T-helper 1 cell treated with Interleukin-12 subunit alpha and Interleukin-12 subunit beta and Interleukin-4 antibody, amounts not matched to agents 30 μg/mL and 1 μg/mL, for 36 hours (primary cell): ENCODE results near the gene ZNF438.

ENCODE experiments used
- H3K27ac Mint-ChIP-seq: one replicate; pipeline ENCODE4 v1.8.0; 2021; ENCODE audit warnings: mild to moderate bottlenecking, mixed read lengths
- H3K27me3 Mint-ChIP-seq: one replicate; pipeline ENCODE4 v1.8.0; 2021; ENCODE audit warnings: low read depth, mixed read lengths
- H3K36me3 Mint-ChIP-seq: one replicate; pipeline ENCODE4 v1.8.0; 2021; ENCODE audit warnings: low read depth, mixed read lengths
- H3K4me1 Mint-ChIP-seq: one replicate; pipeline ENCODE4 v1.8.0; 2021; ENCODE audit warnings: low read depth, mixed read lengths
- H3K4me3 Mint-ChIP-seq: one replicate; pipeline ENCODE4 v1.8.0; 2021; ENCODE audit warnings: mild to moderate bottlenecking, moderate library complexity, mixed read lengths
- H3K9me3 Mint-ChIP-seq: one replicate; pipeline ENCODE4 v1.8.0; 2021; ENCODE audit warnings: mixed read lengths

Gene ZNF438

GRCh38 chr10:30828680-30829079 is 203.0 kb downstream of the ZNF438 start:
- no peaks in the 10 kb centered on the region for H3K9me3 Mint-ChIP-seq
- no peak overlapping the region for H3K4me3 Mint-ChIP-seq
- H3K27ac Mint-ChIP-seq, result no peak overlapping the region
- no peaks in the 10 kb centered on the region for H3K36me3 Mint-ChIP-seq
- no peaks in the 10 kb centered on the region for H3K4me1 Mint-ChIP-seq
- H3K27me3 Mint-ChIP-seq, result no peaks in the 10 kb centered on the region

- Mint-ChIP-seq H3K4me3 (no peak overlapping the region), H3K27me3 (no peaks in the 10 kb centered on the region), H3K9me3 (no peaks in the 10 kb centered on the region), H3K4me1 (no peaks in the 10 kb centered on the region), H3K27ac (no peak overlapping the region), H3K36me3 (no peaks in the 10 kb centered on the region)
Observed at GRCh38 chr10:30828164-30828563, 203.5 kb downstream of the ZNF438 start.

GRCh38 chr10:30827531-30828120 is 204.0 kb downstream of the ZNF438 start:
- no peaks in the 10 kb centered on the region for H3K36me3 Mint-ChIP-seq
- no peak overlapping the region for H3K4me3 Mint-ChIP-seq
- no peaks in the 10 kb centered on the region for H3K4me1 Mint-ChIP-seq
- H3K9me3 Mint-ChIP-seq, result no peaks in the 10 kb centered on the region
- no peak overlapping the region for H3K27ac Mint-ChIP-seq
- H3K27me3 Mint-ChIP-seq, result no peaks in the 10 kb centered on the region

GRCh38 chr10:30826679-30827078 is 205.0 kb downstream of the ZNF438 start:
- H3K36me3 Mint-ChIP-seq, result no peaks in the 10 kb centered on the region
- no peak overlapping the region for H3K4me3 Mint-ChIP-seq
- no peak overlapping the region for H3K27ac Mint-ChIP-seq
- no peaks in the 10 kb centered on the region for H3K27me3 Mint-ChIP-seq
- no peaks in the 10 kb centered on the region for H3K9me3 Mint-ChIP-seq
- no peaks in the 10 kb centered on the region for H3K4me1 Mint-ChIP-seq

- H3K27ac Mint-ChIP-seq, result no peak overlapping the region
Observed at GRCh38 chr10:30825495-30825894, 206.2 kb downstream of the ZNF438 start.

GRCh38 chr10:30825022-30825421 is 206.6 kb downstream of the ZNF438 start:
- H3K4me3 Mint-ChIP-seq, result no peak overlapping the region
- H3K4me1 Mint-ChIP-seq, result peaks cover 2% of the 10 kb centered on the region
- no peaks in the 10 kb centered on the region for H3K9me3 Mint-ChIP-seq
- H3K36me3 Mint-ChIP-seq, result no peaks in the 10 kb centered on the region
- no peaks in the 10 kb centered on the region for H3K27me3 Mint-ChIP-seq
- no peak overlapping the region for H3K27ac Mint-ChIP-seq

More at GRCh38 chr10:30825495-30825894, 206.2 kb downstream of the ZNF438 start:
- Mint-ChIP-seq H3K36me3 (no peaks in the 10 kb centered on the region), H3K4me1 (no peaks in the 10 kb centered on the region), H3K9me3 (no peaks in the 10 kb centered on the region), H3K27me3 (no peaks in the 10 kb centered on the region), H3K4me3 (no peak overlapping the region)

- H3K27me3 Mint-ChIP-seq, result no peaks in the 10 kb centered on the region
- no peaks in the 10 kb centered on the region for H3K36me3 Mint-ChIP-seq
- H3K4me1 Mint-ChIP-seq, result peaks cover 2% of the 10 kb centered on the region
- H3K9me3 Mint-ChIP-seq, result no peaks in the 10 kb centered on the region
- no peak overlapping the region for H3K4me3 Mint-ChIP-seq
- H3K27ac Mint-ChIP-seq, result no peak overlapping the region
Observed at GRCh38 chr10:30823651-30824050, 208.0 kb downstream of the ZNF438 start.

GRCh38 chr10:30822693-30823465 is 208.8 kb downstream of the ZNF438 start:
- no peaks in the 10 kb centered on the region for H3K36me3 Mint-ChIP-seq
- H3K27ac Mint-ChIP-seq, result no peak overlapping the region
- no peak overlapping the region for H3K4me3 Mint-ChIP-seq
- no peaks in the 10 kb centered on the region for H3K27me3 Mint-ChIP-seq
- H3K9me3 Mint-ChIP-seq, result no peaks in the 10 kb centered on the region
- H3K4me1 Mint-ChIP-seq, result peaks cover 2% of the 10 kb centered on the region

- H3K27me3 Mint-ChIP-seq, result no peaks in the 10 kb centered on the region
- no peak overlapping the region for H3K27ac Mint-ChIP-seq
- no peaks in the 10 kb centered on the region for H3K36me3 Mint-ChIP-seq
- H3K4me1 Mint-ChIP-seq, result peaks cover 2% of the 10 kb centered on the region
- H3K4me3 Mint-ChIP-seq, result no peak overlapping the region
- H3K9me3 Mint-ChIP-seq, result no peaks in the 10 kb centered on the region
Observed at GRCh38 chr10:30821994-30822692, 209.5 kb downstream of the ZNF438 start.

- Mint-ChIP-seq H3K9me3 (no peaks in the 10 kb centered on the region), H3K36me3 (no peaks in the 10 kb centered on the region), H3K4me1 (peaks cover 2% of the 10 kb centered on the region), H3K27me3 (no peaks in the 10 kb centered on the region), H3K27ac (no peak overlapping the region), H3K4me3 (no peak overlapping the region)
Observed at GRCh38 chr10:30821261-30821993, 210.2 kb downstream of the ZNF438 start.

GRCh38 chr10:30820261-30820991 is 211.2 kb downstream of the ZNF438 start:
- Mint-ChIP-seq H3K4me1 (peaks cover 2% of the 10 kb centered on the region), H3K27ac (no peak overlapping the region), H3K9me3 (no peaks in the 10 kb centered on the region), H3K27me3 (no peaks in the 10 kb centered on the region), H3K36me3 (no peaks in the 10 kb centered on the region), H3K4me3 (no peak overlapping the region)

GRCh38 chr10:30819341-30820181 is 212.1 kb downstream of the ZNF438 start:
- H3K27ac Mint-ChIP-seq, result no peak overlapping the region
- no peaks in the 10 kb centered on the region for H3K36me3 Mint-ChIP-seq
- H3K4me3 Mint-ChIP-seq, result no peak overlapping the region
- no peaks in the 10 kb centered on the region for H3K9me3 Mint-ChIP-seq
- H3K4me1 Mint-ChIP-seq, result peaks cover 2% of the 10 kb centered on the region
- H3K27me3 Mint-ChIP-seq, result no peaks in the 10 kb centered on the region

GRCh38 chr10:30818854-30819253 is 212.8 kb downstream of the ZNF438 start:
- Mint-ChIP-seq H3K36me3 (no peaks in the 10 kb centered on the region), H3K27me3 (no peaks in the 10 kb centered on the region), H3K9me3 (no peaks in the 10 kb centered on the region), H3K27ac (no peak overlapping the region), H3K4me3 (no peak overlapping the region), H3K4me1 (peaks cover 6% of the 10 kb centered on the region)
